WTC11 (cell line): ENCODE data around the gene AGXT. TPM values are rescaled to one million over a fixed set of nuclear protein-coding genes. Genes with fewer than 3 reads are reported as not detected.

Experiments used
- ATAC-seq: fragments of 200-7000 bp; cut with Tn5 transposase; 2 replicates; pipeline ENCODE4 v1.10.0; 2021; ENCODE audit warnings: mild to moderate bottlenecking, moderate library complexity
- CTCF ChIA-PET: fragments of 300-600 bp; sonication (Branson Sonifier 250); formaldehyde crosslinking; loops from one replicate; lab custom pipeline; 2021; ENCODE audit warnings: antibody characterized with exemption; lab: Charles Lee
- POLR2A ChIA-PET: fragments of 350-600 bp; sonication (Branson Sonifier 250); formaldehyde crosslinking; loops from one replicate; lab custom pipeline; 2021; ENCODE audit warnings: antibody characterized with exemption; lab: Charles Lee
- DNase-seq: peaks from one replicate; pipeline ENCODE4 v3.0.0; 2021; ENCODE audit warnings: low spot score
- H3K27ac Mint-ChIP-seq: 2 replicates; pipeline ENCODE4 v1.8.0; 2021; ENCODE audit warnings: mixed read lengths
- H3K27me3 Mint-ChIP-seq: 2 replicates; pipeline ENCODE4 v1.8.0; 2021; ENCODE audit warnings: low read depth, mild to moderate bottlenecking, moderate library complexity, mixed read lengths
- H3K36me3 Mint-ChIP-seq: 2 replicates; pipeline ENCODE4 v1.8.0; 2021; ENCODE audit warnings: mixed read lengths
- H3K4me1 Mint-ChIP-seq: 2 replicates; pipeline ENCODE4 v1.8.0; 2022; ENCODE audit warnings: mixed read lengths
- H3K4me3 Mint-ChIP-seq: 2 replicates; pipeline ENCODE4 v1.8.0; 2021; ENCODE audit warnings: mild to moderate bottlenecking, moderate library complexity, mixed read lengths
- H3K9me3 Mint-ChIP-seq: 2 replicates; pipeline ENCODE4 v1.8.0; 2021; ENCODE audit warnings: mixed read lengths
- AFF4 ChIP-seq: sonication (generic); formaldehyde crosslinking; IDR thresholded peaks from 2 replicates; pipeline ENCODE4 v1.8.1; 2023; ENCODE audit warnings: mild to moderate bottlenecking, missing genetic modification reagents, borderline replicate concordance
- ATF2 ChIP-seq: sonication (generic); formaldehyde crosslinking; IDR thresholded peaks from 2 replicates; pipeline ENCODE4 v1.8.1; 2022; ENCODE audit warnings: low read depth, missing genetic modification reagents, borderline replicate concordance
- ATF6 ChIP-seq: sonication (generic); formaldehyde crosslinking; IDR thresholded peaks from 2 replicates; pipeline ENCODE4 v1.8.1; 2023; ENCODE audit warnings: mild to moderate bottlenecking, missing genetic modification reagents
- FOXP1 ChIP-seq: sonication (generic); formaldehyde crosslinking; IDR thresholded peaks from 2 replicates; pipeline ENCODE4 v1.8.0; 2022; ENCODE audit warnings: missing genetic modification reagents, mild to moderate bottlenecking, moderate library complexity, borderline replicate concordance
- NFYB ChIP-seq: sonication (generic); formaldehyde crosslinking; conservative IDR thresholded peaks from 2 replicates; pipeline ENCODE4 v1.8.0; 2022; ENCODE audit warnings: low read depth, missing genetic modification reagents
- NR2C2 ChIP-seq: sonication (generic); formaldehyde crosslinking; IDR thresholded peaks from 2 replicates; pipeline ENCODE4 v1.8.0; 2022; ENCODE audit warnings: mild to moderate bottlenecking, missing genetic modification reagents
- NR3C1 ChIP-seq: sonication (generic); formaldehyde crosslinking; conservative IDR thresholded peaks from 2 replicates; pipeline ENCODE4 v1.8.1; 2023; ENCODE audit warnings: low read depth, mild to moderate bottlenecking, missing genetic modification reagents
- PRDM15 ChIP-seq: sonication (generic); formaldehyde crosslinking; IDR thresholded peaks from 2 replicates; pipeline ENCODE4 v1.8.0; 2022; ENCODE audit warnings: missing genetic modification reagents
- PREB ChIP-seq: sonication (generic); formaldehyde crosslinking; IDR thresholded peaks from 2 replicates; pipeline ENCODE4 v1.8.1; 2022; ENCODE audit warnings: mild to moderate bottlenecking, missing genetic modification reagents, moderate library complexity, borderline replicate concordance
- PRRX2 ChIP-seq: fragments of 250-450 bp; sonication (Bioruptor Pico); IDR thresholded peaks from 2 replicates; pipeline ENCODE4 v1.8.0; 2021; ENCODE audit warnings: mild to moderate bottlenecking
- ZNF219 ChIP-seq: sonication (generic); formaldehyde crosslinking; IDR thresholded peaks from 2 replicates; pipeline ENCODE4 v1.8.0; 2023; ENCODE audit warnings: missing genetic modification reagents, mild to moderate bottlenecking, borderline replicate concordance
- ZNF425 ChIP-seq: fragments of 250-450 bp; sonication (Bioruptor Pico); conservative IDR thresholded peaks from 2 replicates; pipeline ENCODE4 v1.9.0; 2021; ENCODE audit warnings: mild to moderate bottlenecking
- total RNA-seq: library from RNA; stranded (reverse); gene quantifications from 3 replicates; pipeline ENCODE4 v1.2.3, GENCODE V29; 2021

The AGXT gene
- total RNA-seq, 1 experiment from 2014 or later: 0.24 TPM

- Mint-ChIP-seq H3K27ac (no peak overlapping the region), H3K36me3 (no peaks in the 10 kb centered on the region), H3K27me3 (no peaks in the 10 kb centered on the region), H3K4me3 (no peak overlapping the region), H3K9me3 (no peaks in the 10 kb centered on the region), H3K4me1 (no peaks in the 10 kb centered on the region)
- ChIA-PET POLR2A (no interaction called here), CTCF (interaction anchor here (2.0 to 2.4 kb wide), 2 partner anchors 9 to 37 kb away, joined by 8 to 10 read pairs; no protein-coding TSS in a partner anchor)
- peak; percentile 41 for ATAC-seq
- no peak for DNase-seq
- TF ChIP-seq PRDM15 (CRISPR knock-in tag) (no peak), AFF4 (CRISPR knock-in tag) (no peak), NFYB (CRISPR knock-in tag) (no peak), FOXP1 (CRISPR knock-in tag) (no peak), ZNF219 (CRISPR knock-in tag) (no peak), ATF2 (CRISPR knock-in tag) (no peak), NR2C2 (CRISPR knock-in tag) (no peak), PRRX2 (CRISPR knock-in tag) (no peak), NR3C1 (CRISPR knock-in tag) (no peak)
These were observed 19.7 kb downstream of the AGXT start for GRCh38 chr2:240888130-240888889.

- DNase-seq: no peak
- ChIA-PET CTCF (interaction anchor here (2.0 to 3.3 kb wide), 3 partner anchors 9 to 38 kb away, joined by 8 to 13 read pairs (median 10); no protein-coding TSS in a partner anchor), POLR2A (no interaction called here)
- H3K27ac Mint-ChIP-seq: no peak overlapping the region
- no peak overlapping the region for H3K4me3 Mint-ChIP-seq
- H3K9me3 Mint-ChIP-seq: no peaks in the 10 kb centered on the region
- no peaks in the 10 kb centered on the region for H3K27me3 Mint-ChIP-seq
- no peaks in the 10 kb centered on the region for H3K4me1 Mint-ChIP-seq
- H3K36me3 Mint-ChIP-seq: no peaks in the 10 kb centered on the region
- ATAC-seq: no peak
- TF ChIP-seq ZNF425 (CRISPR knock-in tag): no peak
- TF ChIP-seq ATF6: no peak
- TF ChIP-seq PRDM15 (CRISPR knock-in tag): no peak
- TF ChIP-seq PREB (CRISPR knock-in tag): no peak
These were observed 20.4 kb downstream of the AGXT start for GRCh38 chr2:240888890-240889573.
